Ammon's horn (tissue), 1 donor: Measurements from ENCODE around the gene TNFRSF12A.

ENCODE experiments used
- DNase-seq: peaks from one replicate; pipeline ENCODE4 v3.0.0-alpha.2; 2016; ENCODE audit warnings: low spot score

Gene TNFRSF12A

GRCh38 chr16:2986623-2987188 is 33.5 kb upstream of the TNFRSF12A start:
- DNase-seq, result no peak

- no peak for DNase-seq
Observed at GRCh38 chr16:2987286-2987685, 32.9 kb upstream of the TNFRSF12A start.

- no peak for DNase-seq
Observed at GRCh38 chr16:2987833-2988232, 32.3 kb upstream of the TNFRSF12A start.

- no peak for DNase-seq
Observed at GRCh38 chr16:2988590-2989099, 31.5 kb upstream of the TNFRSF12A start.

- no peak for DNase-seq
Observed at GRCh38 chr16:2990891-2991290, 29.3 kb upstream of the TNFRSF12A start.

GRCh38 chr16:2991566-2992261 is 28.5 kb upstream of the TNFRSF12A start:
- no peak for DNase-seq

GRCh38 chr16:2992383-2993081 is 27.6 kb upstream of the TNFRSF12A start:
- no peak for DNase-seq

- no peak for DNase-seq
Observed at GRCh38 chr16:2996298-2996697, 23.9 kb upstream of the TNFRSF12A start.

- no peak for DNase-seq
Observed at GRCh38 chr16:2999929-3000328, 20.2 kb upstream of the TNFRSF12A start.

GRCh38 chr16:3000540-3000939 is 19.6 kb upstream of the TNFRSF12A start:
- DNase-seq, result no peak

GRCh38 chr16:3001316-3001715 is 18.9 kb upstream of the TNFRSF12A start:
- DNase-seq, result no peak

- DNase-seq, result peak; percentile 100
Observed at GRCh38 chr16:3003582-3004270, 16.4 kb upstream of the TNFRSF12A start.

- DNase-seq, result no peak
Observed at GRCh38 chr16:3004319-3004718, 15.8 kb upstream of the TNFRSF12A start.

GRCh38 chr16:3004781-3005284 is 15.3 kb upstream of the TNFRSF12A start:
- DNase-seq, result no peak

GRCh38 chr16:3007059-3007956 is 12.9 kb upstream of the TNFRSF12A start:
- DNase-seq, result no peak

GRCh38 chr16:3007957-3008689 is 12.0 kb upstream of the TNFRSF12A start:
- peak; percentile 57 for DNase-seq

- no peak for DNase-seq
Observed at GRCh38 chr16:3008690-3009037, 11.5 kb upstream of the TNFRSF12A start.

GRCh38 chr16:3009568-3010390 is 10.4 kb upstream of the TNFRSF12A start:
- DNase-seq, result no peak

GRCh38 chr16:3010510-3010909 is 9.7 kb upstream of the TNFRSF12A start:
- DNase-seq, result no peak

- no peak for DNase-seq
Observed at GRCh38 chr16:3012246-3012645, 7.9 kb upstream of the TNFRSF12A start.
